WTC11 (cell line): Measurements from ENCODE around the gene SLC39A5. TPM values are rescaled to one million over a fixed set of nuclear protein-coding genes. Genes with fewer than 3 reads are reported as not detected.

Experiments used
- NR1H2 ChIP-seq: sonication (generic); formaldehyde crosslinking; IDR thresholded peaks from 2 replicates; pipeline ENCODE4 v1.9.0; 2021; ENCODE audit warnings: mild to moderate bottlenecking, moderate library complexity, missing genetic modification reagents
- OVOL2 ChIP-seq: fragments of 250-450 bp; sonication (Bioruptor Pico); IDR thresholded peaks from 2 replicates; pipeline ENCODE4 v1.9.0; 2021; ENCODE audit warnings: mild to moderate bottlenecking, borderline replicate concordance
- ZNF396 ChIP-seq: fragments of 250-450 bp; sonication (Bioruptor Pico); IDR thresholded peaks from 2 replicates; pipeline ENCODE4 v1.8.0; 2021; ENCODE audit warnings: mild to moderate bottlenecking, moderate library complexity, borderline replicate concordance
- total RNA-seq: library from RNA; stranded (reverse); gene quantifications from 3 replicates; pipeline ENCODE4 v1.2.3, GENCODE V29; 2021
- TF ChIP-seq, protein P1 (sequence below): sonication (generic); formaldehyde crosslinking; IDR thresholded peaks from 2 replicates; pipeline ENCODE4 v1.8.1; 2022; ENCODE audit warnings: missing genetic modification reagents, borderline replicate concordance
- TF ChIP-seq, protein P2 (sequence below): sonication (generic); formaldehyde crosslinking; IDR thresholded peaks from 2 replicates; pipeline ENCODE4 v1.8.1; 2023; ENCODE audit warnings: mild to moderate bottlenecking, missing genetic modification reagents, moderate library complexity
- TF ChIP-seq, protein P3 (sequence below): sonication (generic); formaldehyde crosslinking; IDR thresholded peaks from 2 replicates; pipeline ENCODE4 v1.8.0; 2022; ENCODE audit warnings: missing genetic modification reagents
- TF ChIP-seq, protein P4 (sequence below): sonication (generic); formaldehyde crosslinking; IDR thresholded peaks from 2 replicates; pipeline ENCODE4 v1.8.1; 2023; ENCODE audit warnings: mild to moderate bottlenecking, missing genetic modification reagents, borderline replicate concordance
- TF ChIP-seq, protein P5 (sequence below): sonication (generic); formaldehyde crosslinking; IDR thresholded peaks from 2 replicates; pipeline ENCODE4 v1.8.0; 2022; ENCODE audit warnings: mild to moderate bottlenecking, missing genetic modification reagents
- TF ChIP-seq, protein P6 (sequence below): sonication (generic); formaldehyde crosslinking; IDR thresholded peaks from 2 replicates; pipeline ENCODE4 v1.8.0; 2022; ENCODE audit warnings: mild to moderate bottlenecking, missing genetic modification reagents
- TF ChIP-seq, protein P7 (sequence below): sonication (generic); formaldehyde crosslinking; IDR thresholded peaks from 2 replicates; pipeline ENCODE4 v1.8.0; 2022; ENCODE audit warnings: mild to moderate bottlenecking, missing genetic modification reagents

The SLC39A5 gene
- total RNA-seq, 1 experiment from 2014 or later, result 0.26 TPM

DNA sequence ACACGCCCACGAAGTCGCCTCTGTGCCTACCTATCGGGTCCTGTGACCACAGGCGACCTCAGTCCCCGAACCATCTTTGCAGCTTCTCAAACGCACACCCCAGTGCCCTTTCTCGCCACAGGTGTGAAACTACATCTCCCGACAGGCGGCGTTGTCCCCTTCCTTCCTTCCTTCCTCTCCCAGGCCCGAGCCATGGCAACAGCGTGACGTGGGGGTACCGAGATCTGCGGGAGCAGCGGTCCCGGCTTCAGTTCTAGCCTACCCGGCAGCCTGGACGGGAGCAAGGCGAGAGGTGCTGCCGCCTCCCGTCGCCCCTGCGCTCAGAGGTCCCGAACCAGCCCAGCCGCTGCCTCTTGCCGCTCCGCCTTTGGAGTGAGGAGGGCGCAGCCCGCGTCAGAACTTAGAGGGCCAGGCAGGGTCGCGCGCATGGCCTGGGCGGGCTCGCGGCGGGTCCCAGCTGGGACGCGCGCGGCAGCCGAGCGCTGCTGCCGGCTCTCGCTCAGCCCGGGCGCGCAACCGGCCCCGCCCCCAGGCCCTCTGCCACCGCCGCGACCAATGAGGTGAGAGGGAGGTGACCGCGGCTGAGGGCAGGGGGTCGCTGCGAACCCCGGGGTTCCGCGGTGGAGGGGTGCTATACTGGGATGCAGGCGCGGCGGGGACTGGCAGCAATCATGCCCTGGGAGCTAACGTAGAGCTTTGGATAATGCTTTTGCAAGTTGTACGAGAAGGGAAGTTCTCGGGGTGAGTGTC lies 37.0 kb downstream of the SLC39A5 start, which contains the start of gene COQ10A (continued):
- TF ChIP-seq, protein P1, sequence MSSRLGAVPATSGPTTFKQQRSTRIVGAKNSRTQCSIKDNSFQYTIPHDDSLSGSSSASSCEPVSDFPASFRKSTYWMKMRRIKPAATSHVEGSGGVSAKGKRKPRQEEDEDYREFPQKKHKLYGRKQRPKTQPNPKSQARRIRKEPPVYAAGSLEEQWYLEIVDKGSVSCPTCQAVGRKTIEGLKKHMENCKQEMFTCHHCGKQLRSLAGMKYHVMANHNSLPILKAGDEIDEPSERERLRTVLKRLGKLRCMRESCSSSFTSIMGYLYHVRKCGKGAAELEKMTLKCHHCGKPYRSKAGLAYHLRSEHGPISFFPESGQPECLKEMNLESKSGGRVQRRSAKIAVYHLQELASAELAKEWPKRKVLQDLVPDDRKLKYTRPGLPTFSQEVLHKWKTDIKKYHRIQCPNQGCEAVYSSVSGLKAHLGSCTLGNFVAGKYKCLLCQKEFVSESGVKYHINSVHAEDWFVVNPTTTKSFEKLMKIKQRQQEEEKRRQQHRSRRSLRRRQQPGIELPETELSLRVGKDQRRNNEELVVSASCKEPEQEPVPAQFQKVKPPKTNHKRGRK, result no peak
- TF ChIP-seq, protein P2, sequence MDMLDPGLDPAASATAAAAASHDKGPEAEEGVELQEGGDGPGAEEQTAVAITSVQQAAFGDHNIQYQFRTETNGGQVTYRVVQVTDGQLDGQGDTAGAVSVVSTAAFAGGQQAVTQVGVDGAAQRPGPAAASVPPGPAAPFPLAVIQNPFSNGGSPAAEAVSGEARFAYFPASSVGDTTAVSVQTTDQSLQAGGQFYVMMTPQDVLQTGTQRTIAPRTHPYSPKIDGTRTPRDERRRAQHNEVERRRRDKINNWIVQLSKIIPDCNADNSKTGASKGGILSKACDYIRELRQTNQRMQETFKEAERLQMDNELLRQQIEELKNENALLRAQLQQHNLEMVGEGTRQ (CRISPR knock-in tag), result peak; percentile 46; the same call in 1 of the 2 replicates
- TF ChIP-seq, protein P3, sequence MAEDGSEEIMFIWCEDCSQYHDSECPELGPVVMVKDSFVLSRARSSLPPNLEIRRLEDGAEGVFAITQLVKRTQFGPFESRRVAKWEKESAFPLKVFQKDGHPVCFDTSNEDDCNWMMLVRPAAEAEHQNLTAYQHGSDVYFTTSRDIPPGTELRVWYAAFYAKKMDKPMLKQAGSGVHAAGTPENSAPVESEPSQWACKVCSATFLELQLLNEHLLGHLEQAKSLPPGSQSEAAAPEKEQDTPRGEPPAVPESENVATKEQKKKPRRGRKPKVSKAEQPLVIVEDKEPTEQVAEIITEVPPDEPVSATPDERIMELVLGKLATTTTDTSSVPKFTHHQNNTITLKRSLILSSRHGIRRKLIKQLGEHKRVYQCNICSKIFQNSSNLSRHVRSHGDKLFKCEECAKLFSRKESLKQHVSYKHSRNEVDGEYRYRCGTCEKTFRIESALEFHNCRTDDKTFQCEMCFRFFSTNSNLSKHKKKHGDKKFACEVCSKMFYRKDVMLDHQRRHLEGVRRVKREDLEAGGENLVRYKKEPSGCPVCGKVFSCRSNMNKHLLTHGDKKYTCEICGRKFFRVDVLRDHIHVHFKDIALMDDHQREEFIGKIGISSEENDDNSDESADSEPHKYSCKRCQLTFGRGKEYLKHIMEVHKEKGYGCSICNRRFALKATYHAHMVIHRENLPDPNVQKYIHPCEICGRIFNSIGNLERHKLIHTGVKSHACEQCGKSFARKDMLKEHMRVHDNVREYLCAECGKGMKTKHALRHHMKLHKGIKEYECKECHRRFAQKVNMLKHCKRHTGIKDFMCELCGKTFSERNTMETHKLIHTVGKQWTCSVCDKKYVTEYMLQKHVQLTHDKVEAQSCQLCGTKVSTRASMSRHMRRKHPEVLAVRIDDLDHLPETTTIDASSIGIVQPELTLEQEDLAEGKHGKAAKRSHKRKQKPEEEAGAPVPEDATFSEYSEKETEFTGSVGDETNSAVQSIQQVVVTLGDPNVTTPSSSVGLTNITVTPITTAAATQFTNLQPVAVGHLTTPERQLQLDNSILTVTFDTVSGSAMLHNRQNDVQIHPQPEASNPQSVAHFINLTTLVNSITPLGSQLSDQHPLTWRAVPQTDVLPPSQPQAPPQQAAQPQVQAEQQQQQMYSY (CRISPR knock-in tag), result no peak
- TF ChIP-seq NR1H2 (CRISPR knock-in tag) (no peak), ZNF396 (CRISPR knock-in tag) (no peak), OVOL2 (no peak)
- TF ChIP-seq, protein P4, sequence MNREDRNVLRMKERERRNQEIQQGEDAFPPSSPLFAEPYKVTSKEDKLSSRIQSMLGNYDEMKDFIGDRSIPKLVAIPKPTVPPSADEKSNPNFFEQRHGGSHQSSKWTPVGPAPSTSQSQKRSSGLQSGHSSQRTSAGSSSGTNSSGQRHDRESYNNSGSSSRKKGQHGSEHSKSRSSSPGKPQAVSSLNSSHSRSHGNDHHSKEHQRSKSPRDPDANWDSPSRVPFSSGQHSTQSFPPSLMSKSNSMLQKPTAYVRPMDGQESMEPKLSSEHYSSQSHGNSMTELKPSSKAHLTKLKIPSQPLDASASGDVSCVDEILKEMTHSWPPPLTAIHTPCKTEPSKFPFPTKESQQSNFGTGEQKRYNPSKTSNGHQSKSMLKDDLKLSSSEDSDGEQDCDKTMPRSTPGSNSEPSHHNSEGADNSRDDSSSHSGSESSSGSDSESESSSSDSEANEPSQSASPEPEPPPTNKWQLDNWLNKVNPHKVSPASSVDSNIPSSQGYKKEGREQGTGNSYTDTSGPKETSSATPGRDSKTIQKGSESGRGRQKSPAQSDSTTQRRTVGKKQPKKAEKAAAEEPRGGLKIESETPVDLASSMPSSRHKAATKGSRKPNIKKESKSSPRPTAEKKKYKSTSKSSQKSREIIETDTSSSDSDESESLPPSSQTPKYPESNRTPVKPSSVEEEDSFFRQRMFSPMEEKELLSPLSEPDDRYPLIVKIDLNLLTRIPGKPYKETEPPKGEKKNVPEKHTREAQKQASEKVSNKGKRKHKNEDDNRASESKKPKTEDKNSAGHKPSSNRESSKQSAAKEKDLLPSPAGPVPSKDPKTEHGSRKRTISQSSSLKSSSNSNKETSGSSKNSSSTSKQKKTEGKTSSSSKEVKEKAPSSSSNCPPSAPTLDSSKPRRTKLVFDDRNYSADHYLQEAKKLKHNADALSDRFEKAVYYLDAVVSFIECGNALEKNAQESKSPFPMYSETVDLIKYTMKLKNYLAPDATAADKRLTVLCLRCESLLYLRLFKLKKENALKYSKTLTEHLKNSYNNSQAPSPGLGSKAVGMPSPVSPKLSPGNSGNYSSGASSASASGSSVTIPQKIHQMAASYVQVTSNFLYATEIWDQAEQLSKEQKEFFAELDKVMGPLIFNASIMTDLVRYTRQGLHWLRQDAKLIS (CRISPR knock-in tag), result no peak
- TF ChIP-seq, protein P5, sequence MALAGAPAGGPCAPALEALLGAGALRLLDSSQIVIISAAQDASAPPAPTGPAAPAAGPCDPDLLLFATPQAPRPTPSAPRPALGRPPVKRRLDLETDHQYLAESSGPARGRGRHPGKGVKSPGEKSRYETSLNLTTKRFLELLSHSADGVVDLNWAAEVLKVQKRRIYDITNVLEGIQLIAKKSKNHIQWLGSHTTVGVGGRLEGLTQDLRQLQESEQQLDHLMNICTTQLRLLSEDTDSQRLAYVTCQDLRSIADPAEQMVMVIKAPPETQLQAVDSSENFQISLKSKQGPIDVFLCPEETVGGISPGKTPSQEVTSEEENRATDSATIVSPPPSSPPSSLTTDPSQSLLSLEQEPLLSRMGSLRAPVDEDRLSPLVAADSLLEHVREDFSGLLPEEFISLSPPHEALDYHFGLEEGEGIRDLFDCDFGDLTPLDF (CRISPR knock-in tag), result no peak
- TF ChIP-seq, protein P6, sequence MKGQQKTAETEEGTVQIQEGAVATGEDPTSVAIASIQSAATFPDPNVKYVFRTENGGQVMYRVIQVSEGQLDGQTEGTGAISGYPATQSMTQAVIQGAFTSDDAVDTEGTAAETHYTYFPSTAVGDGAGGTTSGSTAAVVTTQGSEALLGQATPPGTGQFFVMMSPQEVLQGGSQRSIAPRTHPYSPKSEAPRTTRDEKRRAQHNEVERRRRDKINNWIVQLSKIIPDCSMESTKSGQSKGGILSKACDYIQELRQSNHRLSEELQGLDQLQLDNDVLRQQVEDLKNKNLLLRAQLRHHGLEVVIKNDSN (CRISPR knock-in tag), result peak; percentile 11; the same call in 1 of the 2 replicates
- TF ChIP-seq, protein P7, sequence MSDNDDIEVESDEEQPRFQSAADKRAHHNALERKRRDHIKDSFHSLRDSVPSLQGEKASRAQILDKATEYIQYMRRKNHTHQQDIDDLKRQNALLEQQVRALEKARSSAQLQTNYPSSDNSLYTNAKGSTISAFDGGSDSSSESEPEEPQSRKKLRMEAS (CRISPR knock-in tag), result peak; percentile 81
